ENCODE data around the gene NAA15. TPM values are rescaled to one million over a fixed set of nuclear protein-coding genes. Genes with fewer than 3 reads are reported as not detected.
"Not testable (repeated sequence)": the region's sequence is repeated elsewhere in the genome, so short reads cannot be mapped to it uniquely, and the experiment has no call there.

NAA15 gene
- total RNA-seq, 1 experiment from 2014 or later, result 45.3 TPM

DNA sequence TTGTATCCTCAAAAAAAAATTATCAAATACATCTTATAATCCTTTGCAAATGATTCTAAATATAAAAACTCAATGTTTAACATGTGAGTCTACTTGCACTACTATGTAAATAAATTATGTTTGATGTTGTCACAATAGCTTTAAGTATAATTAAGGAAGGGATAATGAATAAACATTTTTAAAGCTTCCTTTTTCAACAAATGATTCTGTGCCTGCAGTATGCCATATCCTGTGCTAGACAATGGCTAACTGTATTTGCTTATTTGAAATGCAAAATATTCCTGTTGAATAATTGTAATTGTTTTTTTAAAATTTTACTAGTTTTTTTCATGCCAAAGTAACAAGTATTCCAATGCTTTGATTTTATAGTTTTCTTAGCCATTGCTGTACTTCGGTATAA lies 60.0 kb downstream of the NAA15 start:
- no peak for DNase-seq (ENCODE audit: low read depth)

DNA sequence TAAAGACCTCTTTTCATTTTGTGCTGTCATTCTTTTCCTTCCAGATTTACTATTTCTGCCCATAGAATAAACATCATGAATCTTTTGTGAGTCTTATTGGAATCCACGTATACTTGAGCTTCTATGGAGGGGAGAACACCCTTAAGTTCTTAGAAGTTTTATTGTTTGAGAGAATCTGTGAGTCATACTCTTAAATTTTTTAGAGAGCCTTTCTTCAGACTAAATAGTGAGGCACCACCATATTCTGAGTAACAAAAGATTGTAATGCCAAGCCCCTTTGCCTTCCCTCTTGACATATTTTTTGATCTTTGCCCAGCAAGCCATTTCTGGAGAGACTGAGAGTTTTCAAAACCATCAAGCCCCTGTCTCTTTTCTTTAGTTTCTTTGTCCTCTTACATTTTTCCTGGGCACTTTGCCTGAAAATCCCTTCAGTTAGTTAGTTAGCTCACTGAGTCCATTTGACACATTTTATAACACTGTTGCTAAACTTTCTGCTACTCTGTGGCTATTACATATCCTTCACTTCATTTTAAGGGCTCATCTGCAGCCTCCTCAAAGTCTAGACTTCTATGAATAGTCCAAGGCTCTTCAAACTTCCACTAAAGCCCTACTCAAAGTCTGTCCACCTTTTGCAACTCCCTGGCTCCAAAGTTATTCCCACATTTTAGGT lies 66.3 kb downstream of the NAA15 start:
- no peak for DNase-seq (ENCODE audit: low read depth)

DNA sequence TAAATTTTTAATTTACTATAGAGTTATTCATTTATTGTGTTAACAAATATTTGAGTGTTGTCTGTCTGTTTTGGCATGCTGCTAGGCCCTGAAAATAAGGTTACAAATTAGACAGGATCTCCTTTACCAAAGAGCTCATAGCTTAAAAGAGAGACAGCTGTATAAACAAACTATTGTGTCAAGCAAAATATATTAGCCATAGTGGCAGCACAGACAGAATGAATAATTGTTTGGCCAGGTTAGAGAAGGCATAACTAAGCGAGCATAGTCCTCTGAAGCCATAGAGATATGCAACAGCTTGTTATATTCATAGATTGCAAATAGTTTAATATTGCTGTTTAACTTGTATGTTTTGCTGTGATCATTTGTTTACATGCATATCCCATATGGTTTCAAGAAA lies 67.7 kb downstream of the NAA15 start:
- DNase-seq (ENCODE audit: low read depth), result no peak

DNA sequence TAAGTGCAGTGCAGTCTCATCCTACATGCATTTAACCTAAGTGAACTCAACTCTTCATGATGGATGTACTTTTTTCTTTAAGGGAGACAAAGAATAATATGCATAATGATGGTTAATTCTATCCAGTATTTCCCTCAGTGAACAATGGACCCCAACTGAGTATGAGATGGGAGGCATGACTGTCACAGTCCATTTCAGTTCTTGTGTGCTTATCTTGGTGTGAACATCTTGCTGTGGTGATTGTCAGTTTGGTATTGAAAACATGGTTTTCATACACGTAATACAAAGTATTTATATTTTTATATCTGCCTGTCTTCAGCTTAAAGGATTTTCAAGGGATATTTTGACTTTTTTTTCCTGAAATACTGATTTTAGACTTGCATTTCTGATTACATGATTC lies 72.9 kb downstream of the NAA15 start:
- no peak for DNase-seq (ENCODE audit: low read depth)

DNA sequence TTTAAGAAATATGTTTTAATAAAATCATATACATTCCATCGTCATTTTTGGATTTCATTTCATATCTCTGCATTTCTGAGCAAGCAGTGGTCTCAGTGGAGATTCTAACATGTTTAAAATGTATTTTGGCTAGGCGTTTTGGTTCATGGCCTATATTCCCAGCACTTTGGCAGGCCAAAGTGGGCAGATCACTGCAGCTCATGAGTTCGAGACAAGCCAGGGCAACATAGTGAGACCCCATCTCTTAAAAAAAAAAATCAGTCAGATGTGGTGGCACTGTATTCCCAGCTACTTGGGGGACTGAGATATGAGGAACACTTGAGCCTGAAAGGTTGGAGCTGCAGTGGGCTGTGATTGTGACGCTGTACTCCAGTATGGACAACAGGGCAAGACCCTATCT lies 85.1 kb downstream of the NAA15 start:
- no peak for DNase-seq (ENCODE audit: low read depth)

DNA sequence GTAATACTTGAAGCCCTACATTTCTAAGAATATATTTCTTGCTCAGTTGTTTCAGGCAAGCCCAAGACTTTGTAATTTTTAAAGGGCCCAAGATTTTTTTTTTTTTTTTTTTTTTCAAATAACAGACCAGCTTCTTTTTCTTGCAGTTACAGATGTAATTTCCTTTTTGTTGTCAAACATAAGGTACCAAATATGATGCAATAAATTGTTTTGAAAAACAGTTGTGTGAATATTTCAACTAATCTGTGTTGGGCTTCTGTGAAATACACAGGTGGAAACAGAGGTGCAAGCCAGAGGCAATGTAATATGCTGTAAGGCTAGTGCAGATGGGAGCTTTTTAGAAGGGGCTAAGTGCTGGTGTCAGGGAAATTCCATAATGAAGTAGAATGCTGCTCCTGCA lies 87.8 kb downstream of the NAA15 start:
- DNase-seq (ENCODE audit: low read depth), result no peak

DNA sequence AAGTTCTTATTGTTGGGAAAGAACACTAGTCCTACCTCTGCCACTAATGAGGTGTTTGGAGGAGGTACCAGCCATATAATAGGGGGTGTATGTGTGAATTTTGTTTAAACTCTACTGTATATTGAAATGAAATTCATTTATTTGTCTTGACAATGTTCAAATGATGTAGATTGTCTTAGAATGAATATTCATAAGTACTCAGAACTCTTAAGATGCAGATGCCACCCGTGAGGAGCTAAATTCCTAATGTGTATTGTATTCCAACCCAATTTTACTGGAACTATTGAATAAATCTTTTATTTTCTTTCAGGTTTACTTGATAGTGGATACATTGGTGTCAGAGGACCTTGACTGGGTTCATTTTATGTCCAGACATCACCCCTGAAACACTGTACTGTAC lies 88.7 kb downstream of the NAA15 start:
- no peak for DNase-seq (ENCODE audit: low read depth)

DNA sequence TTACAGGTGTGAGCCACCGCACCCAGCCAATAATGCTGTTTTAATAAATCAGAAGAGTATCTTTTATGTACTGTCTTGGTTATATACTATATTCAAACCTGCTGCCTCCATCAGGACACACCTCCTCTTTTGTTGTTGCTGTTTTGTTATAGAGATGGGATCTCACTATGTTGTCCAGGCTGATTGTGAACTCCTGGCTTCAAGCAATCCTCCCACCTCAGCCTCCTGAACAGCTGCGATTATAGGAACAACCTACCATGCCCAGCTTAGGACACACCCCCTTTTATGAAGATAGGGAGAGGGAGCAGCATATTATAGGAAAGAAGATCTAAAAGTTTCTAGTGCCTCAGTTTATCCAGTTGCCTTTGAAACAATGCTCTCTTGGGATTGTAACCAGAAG lies 90.4 kb downstream of the NAA15 start:
- DNase-seq (ENCODE audit: low read depth), result no peak

DNA sequence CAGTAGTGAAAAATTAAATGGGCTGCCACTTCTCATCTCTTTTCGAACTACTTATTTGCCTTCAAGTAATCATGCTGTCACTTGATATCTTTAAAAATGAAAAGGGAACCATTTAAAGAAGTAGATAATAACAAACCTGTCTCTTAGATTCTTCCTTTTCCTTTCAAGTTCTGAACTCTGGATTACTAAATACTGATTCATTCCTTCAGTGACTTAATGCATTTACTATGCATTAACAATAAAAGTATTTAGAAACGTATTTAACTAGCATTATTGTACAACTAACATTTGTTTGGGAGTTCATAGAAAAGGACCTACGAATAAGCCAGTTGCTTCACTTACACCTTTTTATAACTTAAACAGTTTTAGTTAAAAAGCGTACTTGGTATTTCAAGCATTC lies 91.5 kb downstream of the NAA15 start:
- DNase-seq (ENCODE audit: low read depth), result no peak

DNA sequence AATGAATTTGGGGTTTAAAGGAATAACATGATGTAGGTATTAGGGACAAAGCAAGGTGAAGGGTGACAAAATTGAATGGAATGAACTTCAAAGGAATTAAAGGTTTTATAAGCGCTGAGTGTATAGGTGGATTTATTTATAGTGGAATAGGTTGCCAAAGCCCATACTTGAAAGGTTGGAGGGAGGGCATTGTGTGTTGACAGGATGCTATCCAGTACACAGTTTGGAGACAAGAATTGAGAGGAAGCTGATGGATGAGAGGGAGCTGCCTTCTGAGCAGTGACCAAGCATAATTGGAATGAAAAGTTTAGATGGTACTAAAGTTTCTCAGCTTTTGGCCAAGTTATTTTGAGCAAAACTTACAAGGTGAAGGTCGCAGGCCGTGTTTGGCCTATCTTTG lies 100.1 kb downstream of the NAA15 start:
- no peak for DNase-seq (ENCODE audit: low read depth)

DNA sequence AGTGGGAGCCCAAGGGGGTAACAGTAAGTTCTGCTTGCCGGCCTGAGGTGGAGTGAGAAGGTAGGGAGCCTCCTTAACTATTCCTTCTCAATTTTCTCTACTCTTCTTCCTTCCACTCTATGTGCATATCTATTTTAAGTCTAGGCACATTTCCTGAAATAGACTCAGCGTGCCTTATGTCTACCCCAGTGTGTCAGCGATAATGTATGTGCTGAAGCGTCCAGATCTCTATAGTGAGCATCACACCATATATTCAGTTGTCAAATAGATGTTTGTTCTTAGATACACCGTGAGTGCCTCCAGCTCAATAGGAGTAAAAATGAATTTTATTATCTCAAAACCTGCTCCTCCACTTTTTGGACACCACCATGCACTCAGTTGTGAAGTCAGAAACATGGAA lies 101.1 kb downstream of the NAA15 start:
- no peak for DNase-seq (ENCODE audit: low read depth)

DNA sequence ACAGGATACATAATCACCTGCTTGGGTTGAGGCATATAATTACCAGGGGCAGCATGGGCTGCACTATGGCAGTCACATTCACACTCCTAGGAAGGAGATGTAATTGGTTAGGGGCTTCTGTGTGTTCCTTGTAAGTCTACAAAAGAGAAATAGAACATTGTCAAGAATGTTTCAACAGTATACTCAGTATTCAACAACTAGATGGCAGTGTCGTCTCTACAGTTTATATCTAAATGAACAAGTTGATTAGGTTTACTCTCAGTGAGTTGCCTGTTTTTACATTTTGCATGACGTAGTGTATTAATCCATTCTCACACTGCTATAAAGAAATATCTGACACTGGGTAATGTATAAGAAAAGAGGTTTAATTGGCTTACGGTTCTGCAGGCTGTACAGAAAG lies 102.2 kb downstream of the NAA15 start:
- DNase-seq (ENCODE audit: low read depth), result no peak

DNA sequence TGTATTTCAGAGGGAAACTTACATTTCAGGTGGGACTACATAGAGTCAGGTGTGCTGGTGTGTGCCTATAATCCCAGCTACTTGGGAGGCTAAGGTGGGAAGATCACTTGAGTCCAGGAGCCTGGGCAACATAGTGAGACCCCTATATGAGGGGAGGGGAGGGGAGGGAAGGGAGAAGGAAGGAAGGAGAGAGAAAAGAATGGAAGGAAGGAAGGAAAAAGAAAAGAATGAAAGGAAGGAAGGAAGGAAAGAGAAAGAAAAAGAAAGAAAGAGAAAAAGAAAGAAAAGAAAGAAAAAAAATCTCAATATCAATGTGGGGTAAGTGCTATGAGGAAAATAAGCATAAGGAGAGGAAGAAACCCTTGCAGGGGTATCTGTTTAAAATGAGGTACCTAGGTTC lies 109.0 kb downstream of the NAA15 start:
- DNase-seq (ENCODE audit: low read depth), result no peak

DNA sequence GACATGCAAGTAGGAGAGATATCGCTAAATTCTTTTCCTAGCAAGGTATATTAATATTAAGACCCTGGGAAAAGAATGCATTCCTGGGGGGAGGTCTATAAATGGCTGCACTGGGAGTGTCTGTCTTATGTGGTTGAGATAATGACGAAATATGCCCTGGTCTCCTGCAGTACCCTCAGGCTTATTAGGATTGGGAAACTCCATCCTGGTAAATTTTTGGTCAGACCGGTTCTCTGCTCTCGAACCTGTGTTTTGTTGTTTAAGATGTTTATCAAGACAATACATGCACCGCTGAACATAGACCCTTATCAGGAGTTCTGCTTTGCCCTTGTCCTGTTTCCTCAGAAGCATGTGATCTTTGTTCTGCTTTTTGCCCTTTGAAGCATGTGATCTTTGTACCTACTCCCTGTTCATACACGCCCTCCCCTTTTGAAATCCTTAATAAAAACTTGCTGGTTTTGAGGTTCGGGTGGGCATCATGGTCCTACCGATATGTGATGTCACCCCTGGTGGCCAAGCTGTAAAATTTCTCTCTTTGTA lies 113.4 kb downstream of the NAA15 start:
- DNase-seq (ENCODE audit: low read depth), result not testable (repeated sequence)

DNA sequence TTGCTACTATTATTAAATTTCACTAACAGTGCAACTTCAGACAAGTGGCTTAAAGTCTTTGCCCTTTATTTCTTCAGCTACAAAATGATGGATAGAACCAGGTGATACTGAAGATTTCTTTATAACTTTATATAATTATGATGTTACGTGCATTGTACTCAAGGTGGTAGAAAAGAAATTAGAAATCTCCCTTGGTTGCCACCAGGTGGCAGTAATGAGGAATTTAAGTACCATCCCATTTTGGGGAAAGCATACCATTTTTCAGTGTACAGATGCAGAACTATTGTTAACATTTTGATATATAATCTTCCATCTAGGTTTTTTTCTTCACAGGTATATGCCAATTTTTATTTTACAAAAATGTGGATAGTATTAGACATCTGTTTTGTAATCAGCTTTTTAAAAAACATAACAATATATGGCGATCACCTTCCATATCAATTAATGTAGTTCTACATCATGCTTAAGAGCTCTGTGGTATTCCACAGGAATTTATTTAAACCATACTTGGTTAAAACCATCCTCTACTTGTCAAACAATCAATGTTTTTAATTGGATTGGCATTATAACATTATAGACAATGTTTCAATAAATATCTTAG lies 114.9 kb downstream of the NAA15 start:
- DNase-seq (ENCODE audit: low read depth), result peak; percentile 11

DNA sequence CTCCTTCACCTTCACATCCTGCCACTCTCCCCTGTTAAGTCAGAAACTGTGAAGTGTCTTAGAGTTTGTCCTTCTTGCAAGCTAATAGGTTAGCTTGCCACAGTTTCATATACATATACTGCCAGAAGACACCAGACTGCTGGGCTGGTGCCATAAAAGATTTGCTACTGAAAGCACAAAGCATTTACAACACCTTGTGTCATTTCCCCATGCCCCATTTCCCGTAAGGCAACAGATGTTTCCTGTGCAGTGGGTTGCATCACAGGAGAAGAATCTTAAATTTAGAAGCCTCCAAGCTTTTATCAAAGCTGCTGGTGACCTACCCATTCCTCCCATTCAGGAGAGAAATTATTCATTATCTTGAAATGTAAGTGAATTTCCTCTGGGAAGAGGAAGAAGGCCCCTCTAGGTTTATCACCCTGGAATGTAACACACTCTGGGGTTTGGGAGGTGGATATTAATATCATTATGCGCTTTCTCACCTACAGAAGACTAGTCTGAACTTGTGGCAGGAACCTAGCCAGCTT lies 118.1 kb downstream of the NAA15 start:
- peak; percentile 5 for DNase-seq (ENCODE audit: low read depth)

DNA sequence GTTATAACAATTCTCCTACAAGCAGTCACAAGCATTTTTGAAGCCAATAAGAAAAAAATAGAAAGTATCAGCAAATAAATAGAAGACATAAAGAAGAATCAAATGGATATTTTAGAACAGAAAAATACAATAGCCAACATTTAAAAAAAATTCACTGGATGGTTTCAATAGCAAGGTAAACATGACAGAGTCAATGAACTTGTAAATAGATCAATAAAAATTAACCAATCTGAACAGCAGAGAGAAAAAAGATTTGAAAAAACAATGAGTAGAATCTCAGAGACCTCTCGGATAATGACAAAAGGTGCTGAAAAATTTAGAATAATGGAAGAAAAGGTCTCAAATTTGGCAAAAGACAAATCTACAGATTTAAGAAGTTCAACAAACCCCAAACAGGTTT lies 119.3 kb downstream of the NAA15 start:
- DNase-seq (ENCODE audit: low read depth), result no peak

DNA sequence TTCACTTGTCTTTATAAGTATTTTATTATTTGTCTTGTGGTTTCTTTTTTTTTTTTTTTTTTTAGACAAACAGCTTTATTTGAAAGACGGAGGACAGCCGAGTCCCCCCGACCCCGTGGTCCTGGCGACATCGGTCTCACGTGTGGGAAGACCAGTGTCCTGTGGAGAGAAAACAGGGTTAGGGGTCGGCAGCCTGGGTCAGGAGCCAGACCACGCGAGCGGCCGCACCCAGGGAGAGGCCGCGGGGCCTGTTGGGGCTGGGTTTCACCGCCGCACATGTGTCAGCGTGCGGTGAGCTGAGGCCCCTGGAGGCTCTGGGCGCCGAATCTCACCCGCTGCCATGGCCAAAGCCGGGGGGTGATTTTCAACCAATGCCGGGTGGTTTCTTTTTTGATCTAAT lies 134.8 kb downstream of the NAA15 start:
- DNase-seq (ENCODE audit: low read depth), result no peak

DNA sequence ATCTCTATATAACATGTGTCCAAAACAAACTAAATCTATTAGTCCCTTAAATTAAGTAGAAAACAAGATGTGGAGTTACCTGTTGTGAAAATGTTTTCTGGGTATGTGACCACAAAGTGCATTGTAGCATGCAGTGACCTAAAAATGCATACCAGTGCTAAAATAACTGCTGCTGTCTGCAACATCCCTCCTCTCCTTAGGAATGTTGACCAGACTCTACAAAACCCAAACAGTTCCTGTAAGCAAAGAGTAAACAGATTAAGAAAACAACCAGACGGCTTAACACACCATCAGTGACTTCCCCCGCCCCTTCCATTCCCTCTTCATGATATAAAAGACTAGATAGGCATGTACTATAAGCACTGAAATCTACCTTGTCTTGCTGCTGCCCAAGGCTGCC lies 136.8 kb downstream of the NAA15 start:
- no peak for DNase-seq (ENCODE audit: low read depth)

DNA sequence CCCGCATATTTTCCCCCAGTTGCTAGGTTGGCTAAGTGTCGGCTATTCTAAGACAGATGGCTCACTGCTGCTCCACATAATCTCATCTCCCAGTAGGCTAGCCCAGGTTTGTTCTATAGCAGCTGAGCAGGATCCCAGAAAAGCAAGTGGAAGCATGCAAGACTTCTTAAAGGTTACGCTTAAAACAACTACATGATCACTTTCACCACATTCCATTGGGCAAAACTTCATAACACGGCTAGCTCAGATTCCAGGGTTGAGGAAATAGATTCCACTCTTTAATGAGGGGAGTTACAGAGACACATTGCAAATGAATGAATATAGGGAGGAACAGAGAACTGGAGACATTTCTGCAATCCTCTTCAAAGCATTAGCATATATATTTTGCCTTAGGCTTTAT lies 139.7 kb downstream of the NAA15 start:
- DNase-seq (ENCODE audit: low read depth), result no peak

DNA sequence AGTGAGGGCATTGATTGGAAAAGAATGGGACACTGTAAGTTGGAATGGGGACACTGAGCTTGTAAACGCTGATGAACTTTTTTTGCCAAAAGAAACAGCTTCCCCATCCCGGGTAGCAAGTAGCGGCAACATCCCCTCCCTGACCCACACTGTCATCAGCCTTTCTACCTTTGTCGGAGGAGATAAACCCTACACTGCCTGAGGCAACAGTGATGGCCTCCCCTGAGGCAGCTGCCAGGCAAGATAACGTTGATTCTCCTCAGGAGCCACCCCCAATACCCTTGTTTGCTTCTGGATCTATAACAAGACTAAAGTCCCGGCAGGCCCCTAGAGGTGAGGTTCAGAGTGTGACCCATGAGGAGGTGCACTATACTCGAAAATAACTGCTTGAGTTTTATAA lies 142.4 kb downstream of the NAA15 start:
- no peak for DNase-seq (ENCODE audit: low read depth)

DNA sequence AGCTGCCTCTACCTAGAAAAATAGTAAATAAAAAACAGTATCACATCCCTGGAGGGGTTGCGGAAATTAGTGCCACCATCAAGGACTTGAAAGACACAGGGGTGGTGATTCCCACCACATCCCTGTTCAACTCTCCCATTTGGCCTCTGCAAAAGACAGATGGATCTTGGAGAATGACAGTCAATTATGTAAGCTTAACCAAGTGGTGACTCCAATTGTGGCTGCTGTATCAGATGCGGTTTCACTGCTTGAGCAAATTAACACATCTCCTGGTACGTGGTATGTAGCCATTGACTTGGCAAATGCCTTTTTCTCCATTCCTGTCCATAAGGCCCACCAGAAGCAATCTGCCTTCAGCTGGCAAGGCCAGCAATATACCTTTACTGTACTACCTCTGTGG lies 143.6 kb downstream of the NAA15 start:
- DNase-seq (ENCODE audit: low read depth), result not testable (repeated sequence)

DNA sequence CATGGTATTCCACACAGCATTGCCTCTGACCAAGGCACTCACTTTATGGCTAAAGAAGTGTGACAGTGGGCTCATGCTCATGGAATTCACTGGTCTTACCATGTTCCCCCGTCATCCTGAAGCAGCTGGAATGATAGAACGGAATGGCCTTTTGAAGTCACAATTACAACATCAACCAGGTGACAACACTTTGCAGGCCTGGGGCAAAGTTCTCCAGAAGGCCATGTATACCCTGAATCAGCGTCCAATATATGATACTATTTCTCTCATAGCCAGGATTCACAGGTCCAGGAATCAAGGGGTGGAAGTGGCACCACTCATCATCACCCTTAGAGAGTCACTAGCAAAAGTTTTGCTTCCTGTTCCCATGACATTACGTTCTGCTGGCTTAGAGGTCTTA lies 145.8 kb downstream of the NAA15 start:
- DNase-seq (ENCODE audit: low read depth), result not testable (repeated sequence)

DNA sequence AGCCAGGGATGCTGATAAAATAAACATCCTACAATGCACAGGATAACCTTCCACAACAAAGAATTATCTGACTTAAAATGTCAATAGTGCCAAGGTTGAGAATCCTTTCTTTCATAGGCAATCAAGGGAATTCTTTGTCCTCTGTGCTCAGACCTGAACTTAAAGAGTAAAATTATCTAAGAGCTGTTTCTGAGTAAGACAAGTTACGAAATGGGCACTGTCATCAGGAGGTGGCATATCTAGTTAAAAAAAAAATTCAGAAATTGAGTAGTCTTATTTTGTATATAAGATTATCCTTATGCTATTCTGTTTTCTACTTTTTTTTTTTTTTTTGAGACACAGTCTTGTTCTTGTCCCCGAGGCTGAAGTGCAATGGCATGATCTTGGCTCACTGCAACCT lies 149.3 kb downstream of the NAA15 start:
- no peak for DNase-seq (ENCODE audit: low read depth)
